Measurements from ENCODE around the gene ACOX3. TPM values are rescaled to one million over a fixed set of nuclear protein-coding genes. Genes with fewer than 3 reads are reported as not detected.

Gene ACOX3
- total RNA-seq, 6 experiments from 2014 or later = 18.6 to 23.2 (median 19.9) TPM

DNA sequence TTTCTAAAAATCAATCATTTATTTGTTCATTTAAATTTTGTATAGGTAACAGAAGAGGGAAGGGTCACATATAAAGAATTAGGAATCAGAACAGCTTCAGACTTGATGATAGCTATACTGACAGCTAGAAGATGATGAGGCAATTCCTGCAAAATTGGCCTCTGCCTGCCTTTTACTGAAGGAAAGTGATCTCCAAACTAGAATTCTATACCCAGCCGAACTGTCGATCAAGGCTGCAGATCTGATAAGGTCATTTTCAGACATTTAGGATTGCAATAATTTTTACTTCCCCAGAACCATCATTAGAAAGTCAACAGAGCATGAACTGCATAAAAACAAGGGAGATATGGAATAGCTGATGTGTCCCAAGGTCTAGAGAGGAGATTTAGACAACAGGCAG is 104.7 kb downstream of the ACOX3 start:
- TF ChIP-seq, protein P1, sequence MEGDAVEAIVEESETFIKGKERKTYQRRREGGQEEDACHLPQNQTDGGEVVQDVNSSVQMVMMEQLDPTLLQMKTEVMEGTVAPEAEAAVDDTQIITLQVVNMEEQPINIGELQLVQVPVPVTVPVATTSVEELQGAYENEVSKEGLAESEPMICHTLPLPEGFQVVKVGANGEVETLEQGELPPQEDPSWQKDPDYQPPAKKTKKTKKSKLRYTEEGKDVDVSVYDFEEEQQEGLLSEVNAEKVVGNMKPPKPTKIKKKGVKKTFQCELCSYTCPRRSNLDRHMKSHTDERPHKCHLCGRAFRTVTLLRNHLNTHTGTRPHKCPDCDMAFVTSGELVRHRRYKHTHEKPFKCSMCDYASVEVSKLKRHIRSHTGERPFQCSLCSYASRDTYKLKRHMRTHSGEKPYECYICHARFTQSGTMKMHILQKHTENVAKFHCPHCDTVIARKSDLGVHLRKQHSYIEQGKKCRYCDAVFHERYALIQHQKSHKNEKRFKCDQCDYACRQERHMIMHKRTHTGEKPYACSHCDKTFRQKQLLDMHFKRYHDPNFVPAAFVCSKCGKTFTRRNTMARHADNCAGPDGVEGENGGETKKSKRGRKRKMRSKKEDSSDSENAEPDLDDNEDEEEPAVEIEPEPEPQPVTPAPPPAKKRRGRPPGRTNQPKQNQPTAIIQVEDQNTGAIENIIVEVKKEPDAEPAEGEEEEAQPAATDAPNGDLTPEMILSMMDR (IDR thresholded peaks at IDR 0.05) = no peak
- peaks cover 14% of the 10 kb centered on the region for H3K4me1 Mint-ChIP-seq (ENCODE audit: low read depth)
- no peak overlapping the region for H3K4me3 Mint-ChIP-seq
- no peak overlapping the region for H3K27ac Mint-ChIP-seq
- DNase-seq = no peak
- H3K9me3 Mint-ChIP-seq = peaks cover 25% of the 10 kb centered on the region
- H3K36me3 Mint-ChIP-seq (ENCODE audit: low read depth) = peaks cover 6% of the 10 kb centered on the region
- H3K27me3 Mint-ChIP-seq (ENCODE audit: insufficient read depth) = peaks cover 11% of the 10 kb centered on the region

DNA sequence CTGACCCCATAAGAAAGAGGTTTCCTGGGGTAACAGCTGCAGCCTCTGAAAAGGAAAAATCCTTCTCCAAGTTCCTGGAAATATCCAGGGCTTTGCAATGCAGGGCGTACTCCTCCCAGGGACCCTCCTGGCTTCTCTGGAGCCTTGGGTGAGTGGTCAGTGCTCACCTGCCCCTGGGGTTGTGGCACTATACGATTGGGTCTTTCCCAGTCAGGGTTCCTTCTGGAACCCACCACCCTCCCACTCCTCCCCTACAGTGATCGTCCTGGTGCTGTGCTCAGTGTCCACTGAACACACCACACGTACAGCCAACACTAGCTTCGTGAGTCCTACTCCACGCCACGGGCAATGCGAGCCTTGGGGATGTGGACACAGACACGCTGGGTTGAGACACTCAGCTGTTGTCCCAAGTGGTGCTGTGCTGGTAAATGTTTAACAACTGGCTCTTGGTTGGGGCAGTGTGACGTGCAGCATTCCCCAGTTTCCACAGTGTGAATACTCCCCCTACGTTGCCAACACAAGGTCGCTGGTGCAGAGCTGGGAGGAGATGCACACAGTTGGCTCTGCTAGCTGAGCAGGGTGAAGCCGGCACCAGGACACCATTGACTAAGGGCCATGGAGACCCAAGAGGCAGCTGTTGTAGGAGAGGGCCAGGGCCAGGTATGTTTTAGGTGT is 105.6 kb downstream of the ACOX3 start:
- H3K27me3 Mint-ChIP-seq (ENCODE audit: insufficient read depth) = peaks cover 16% of the 10 kb centered on the region

DNA sequence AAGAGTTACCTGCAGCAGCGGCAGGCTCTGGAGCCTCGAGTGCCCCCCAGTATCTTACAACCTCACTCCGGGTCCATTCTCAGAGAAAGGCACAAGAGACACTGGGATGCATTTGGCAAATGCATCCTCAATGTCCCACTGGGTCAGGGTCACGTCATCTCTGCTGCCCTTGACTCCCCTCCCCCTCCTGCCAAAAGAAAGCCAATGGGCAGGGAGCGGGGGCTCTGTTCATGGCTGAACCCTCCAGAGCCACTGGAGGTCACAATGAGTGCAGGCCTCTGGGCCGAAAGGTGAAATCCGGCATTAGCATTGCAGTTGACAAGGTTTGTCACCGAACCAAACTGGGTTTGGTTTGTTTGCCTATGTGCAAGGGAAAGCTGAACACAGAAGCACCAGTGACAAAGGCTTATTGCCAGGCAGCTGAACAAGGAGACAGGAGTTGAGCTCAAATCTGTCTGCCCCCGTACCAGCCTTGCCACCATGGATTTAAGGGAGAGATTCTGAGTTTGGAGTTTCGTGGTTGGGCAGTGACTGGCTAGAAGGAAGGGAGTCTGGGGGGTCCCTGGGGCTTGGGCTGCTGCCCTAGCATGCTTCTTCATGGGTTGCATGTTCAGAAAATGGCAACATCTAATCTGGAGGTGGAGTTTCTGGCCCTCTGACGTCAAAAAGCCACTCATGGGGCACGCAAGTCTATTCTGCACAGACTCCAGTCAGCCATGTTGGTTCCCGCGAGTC is 106.6 kb downstream of the ACOX3 start:
- Mint-ChIP-seq H3K9me3 (peaks cover 25% of the 10 kb centered on the region), H3K36me3 (ENCODE audit: low read depth) (peaks cover 6% of the 10 kb centered on the region), H3K27ac (no peak overlapping the region), H3K4me1 (ENCODE audit: low read depth) (peaks cover 14% of the 10 kb centered on the region), H3K4me3 (no peak overlapping the region), H3K27me3 (ENCODE audit: insufficient read depth) (peaks cover 18% of the 10 kb centered on the region)
- no peak for DNase-seq
- TF ChIP-seq, protein P1 (IDR thresholded peaks at IDR 0.05) = no peak

More for the DNA sequence above, 105.6 kb downstream of the ACOX3 start:
- no peak for DNase-seq
- Mint-ChIP-seq H3K27ac (no peak overlapping the region), H3K9me3 (peaks cover 25% of the 10 kb centered on the region), H3K4me1 (ENCODE audit: low read depth) (peaks cover 14% of the 10 kb centered on the region), H3K36me3 (ENCODE audit: low read depth) (peaks cover 6% of the 10 kb centered on the region), H3K4me3 (no peak overlapping the region)
- TF ChIP-seq, protein P1 (IDR thresholded peaks at IDR 0.05) = no peak

DNA sequence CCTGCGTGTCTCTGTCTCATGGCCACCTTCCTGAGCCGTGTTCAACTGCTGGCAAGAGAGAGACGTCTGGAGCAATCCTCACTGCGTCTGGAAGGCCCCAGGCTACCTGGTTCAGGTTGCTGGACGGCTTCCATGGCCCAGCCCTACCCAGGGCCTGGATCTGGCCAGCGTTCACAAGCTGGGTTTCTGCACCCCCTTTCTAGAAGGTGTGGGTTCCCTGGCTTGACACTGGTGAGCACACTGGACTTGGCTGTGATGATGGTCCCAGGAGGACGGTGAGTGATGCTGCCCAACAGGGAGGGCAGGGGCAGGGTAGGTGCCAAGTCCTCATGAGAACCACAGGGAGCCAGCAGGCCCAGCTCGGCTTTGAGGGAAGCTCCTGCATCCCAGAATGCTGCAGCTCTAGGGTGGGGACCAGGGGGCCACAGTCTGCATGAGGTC is 107.6 kb downstream of the ACOX3 start:
- H3K4me1 Mint-ChIP-seq (ENCODE audit: low read depth) = peaks cover 14% of the 10 kb centered on the region
- DNase-seq = no peak
- H3K27me3 Mint-ChIP-seq (ENCODE audit: insufficient read depth) = peaks cover 23% of the 10 kb centered on the region
- peaks cover 6% of the 10 kb centered on the region for H3K36me3 Mint-ChIP-seq (ENCODE audit: low read depth)
- no peak overlapping the region for H3K4me3 Mint-ChIP-seq
- H3K27ac Mint-ChIP-seq = no peak overlapping the region
- H3K9me3 Mint-ChIP-seq = peaks cover 25% of the 10 kb centered on the region
- TF ChIP-seq, protein P1 (IDR thresholded peaks at IDR 0.05) = no peak

DNA sequence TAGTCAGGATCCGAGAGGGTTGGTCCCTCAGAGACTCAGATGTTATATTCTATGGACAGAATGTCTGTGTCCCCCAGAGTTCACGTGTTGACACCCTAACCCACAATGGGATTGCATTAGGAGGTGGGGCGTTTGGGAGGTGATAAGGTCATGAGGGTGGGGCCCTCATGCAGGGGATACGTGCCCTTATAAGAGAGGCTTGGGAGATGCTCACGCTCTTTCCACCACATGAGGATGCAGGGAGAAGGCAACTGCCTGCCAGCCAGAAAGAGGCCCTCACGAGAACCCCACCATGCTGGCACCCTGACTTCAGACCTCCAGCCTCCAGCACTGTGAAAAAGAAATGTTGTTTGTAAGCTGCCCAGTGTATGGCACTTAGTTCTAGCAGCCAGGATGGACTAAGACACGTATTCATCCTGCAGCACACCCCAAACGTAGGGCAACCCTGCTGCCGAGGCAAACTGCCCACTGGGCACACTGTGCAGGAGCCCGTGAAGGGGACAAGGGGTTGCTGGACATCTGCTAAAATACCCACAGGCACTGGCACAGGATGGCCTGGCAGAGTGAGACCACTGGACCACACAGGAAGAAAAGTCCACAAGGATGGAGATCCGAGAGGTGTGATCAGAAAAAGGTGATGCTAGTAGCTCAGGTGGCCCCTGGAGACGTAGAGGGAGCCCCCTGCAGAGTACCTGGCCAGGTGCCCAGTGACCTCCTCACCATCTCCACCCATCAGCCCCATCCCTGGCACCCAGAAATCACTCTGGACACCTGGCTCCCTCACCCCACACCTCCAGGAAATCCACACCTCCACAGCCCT is 108.3 kb downstream of the ACOX3 start:
- Mint-ChIP-seq H3K4me3 (no peak overlapping the region), H3K27me3 (ENCODE audit: insufficient read depth) (peaks cover 23% of the 10 kb centered on the region), H3K36me3 (ENCODE audit: low read depth) (peaks cover 6% of the 10 kb centered on the region), H3K4me1 (ENCODE audit: low read depth) (peaks cover 14% of the 10 kb centered on the region), H3K9me3 (peaks cover 25% of the 10 kb centered on the region), H3K27ac (no peak overlapping the region)
- no peak for DNase-seq
- TF ChIP-seq, protein P1 (IDR thresholded peaks at IDR 0.05) = no peak

Data from HFFc6 (cell line).